Measurements from ENCODE around the gene PKP2.
A peak's percentile ranks its signal among the peaks of the same experiment; 100 is the strongest.

PKP2 gene

DNA sequence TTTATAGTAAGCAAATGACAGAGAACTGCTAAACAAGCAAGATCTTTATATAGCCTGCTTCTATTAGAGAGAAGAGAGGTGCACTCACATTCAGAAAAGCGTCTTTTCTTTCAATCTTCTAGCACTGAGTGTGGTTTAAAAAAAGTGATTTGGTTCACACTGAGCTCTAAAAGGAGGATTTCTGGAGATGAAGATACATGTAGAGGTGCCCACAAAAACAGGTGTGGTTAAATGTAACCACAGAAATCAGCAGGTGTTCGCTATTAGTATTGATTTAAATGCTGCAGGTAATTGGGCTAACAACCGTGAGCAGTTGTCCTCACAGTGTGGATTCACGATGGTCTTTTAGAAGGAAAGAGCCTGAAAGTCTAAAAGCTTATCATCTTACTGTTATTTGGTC, 10.7 kb downstream of the PKP2 start:
- H2BK120ac ChIP-seq (ENCODE audit: insufficient read depth, low read length, poor library complexity): no peak overlapping the region
- WGBS (ENCODE audit: extremely low coverage, insufficient coverage, insufficient read length): no CpG with 5 or more reads among the region's 4 CpGs

DNA sequence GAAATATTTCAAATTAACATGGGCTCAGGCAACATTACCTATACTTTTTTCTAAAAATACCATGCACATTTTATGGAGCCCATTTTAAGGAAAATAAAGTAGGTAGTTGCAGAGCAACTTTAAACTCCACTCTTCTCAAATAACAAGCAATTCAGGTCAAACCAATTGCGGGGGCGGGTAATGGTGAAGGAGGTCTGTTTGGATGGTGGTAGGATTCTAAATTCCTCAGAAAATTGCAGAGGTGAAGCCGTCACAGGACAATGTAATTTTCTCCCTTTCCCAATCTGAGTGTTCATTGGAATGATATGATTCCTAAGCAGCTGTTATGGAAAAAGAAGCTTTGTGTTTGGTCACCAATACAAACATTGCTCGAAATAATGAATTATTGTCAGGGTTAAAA, 11.6 kb downstream of the PKP2 start:
- H3K23ac ChIP-seq (ENCODE audit: low read length): no peak overlapping the region
- H3K14ac ChIP-seq (ENCODE audit: low read length): peak overlapping the region; percentile 67
- peaks cover 21% of the 10 kb centered on the region for H3K79me2 ChIP-seq (ENCODE audit: control insufficient read depth, insufficient read depth, low read length, poor library complexity)
- no peak overlapping the region for H3K9ac ChIP-seq (ENCODE audit: low read length)
- H2BK12ac ChIP-seq (ENCODE audit: low read length): no peak overlapping the region
- H3K36me3 ChIP-seq (ENCODE audit: control insufficient read depth in 1 of 2, insufficient read depth in 2 of 2, low read length in 2 of 2): peaks cover 2 to 7% of the 10 kb centered on the region in 2 experiments
- H3K4me2 ChIP-seq (ENCODE audit: low read length): no peak overlapping the region
- no peaks in the 10 kb centered on the region for H3K27me3 ChIP-seq (ENCODE audit: insufficient read depth, low read length)
- peak; percentile 67 to 68 for DNase-seq
- no peak overlapping the region for H2AFZ ChIP-seq (ENCODE audit: insufficient read depth, low read length, poor library complexity)
- H4K12ac ChIP-seq (ENCODE audit: low read depth, low read length): no peak overlapping the region
- H3K4me3 ChIP-seq (ENCODE audit: low read depth, low read length): no peak overlapping the region
- H3K4me1 ChIP-seq (ENCODE audit: control insufficient read depth in 1 of 2, insufficient read depth in 2 of 2, low read length in 2 of 2): peaks cover 27 to 31% of the 10 kb centered on the region in 2 experiments
- no peak overlapping the region for H3K18ac ChIP-seq (ENCODE audit: low read length)
- H3K9me3 ChIP-seq (ENCODE audit: insufficient read depth, low read depth, low read length): no peaks in the 10 kb centered on the region
- no peak overlapping the region for H2BK120ac ChIP-seq (ENCODE audit: insufficient read depth, low read length, poor library complexity)
- H2AK5ac ChIP-seq (ENCODE audit: low read length): no peak overlapping the region
- H2BK5ac ChIP-seq (ENCODE audit: low read depth, low read length, poor library complexity): peak overlapping the region; percentile 33
- no peak overlapping the region for H4K8ac ChIP-seq (ENCODE audit: low read depth, low read length)
- H4K91ac ChIP-seq (ENCODE audit: low read depth, low read length): no peak overlapping the region
- no peak overlapping the region for H3K4ac ChIP-seq (ENCODE audit: low read depth, low read length)
- WGBS (ENCODE audit: extremely low coverage, insufficient coverage, insufficient read length): no CpG with 5 or more reads among the region's 4 CpGs
- peaks cover 22% of the 10 kb centered on the region for H3K79me1 ChIP-seq (ENCODE audit: low read length)
- peak overlapping the region; percentile 72 for H3K27ac ChIP-seq (ENCODE audit: low read depth, low read length)

More for the DNA sequence above, 10.7 kb downstream of the PKP2 start:
- H4K12ac ChIP-seq (ENCODE audit: low read depth, low read length): no peak overlapping the region
- no peak overlapping the region for H2AK5ac ChIP-seq (ENCODE audit: low read length)
- no peak overlapping the region for H3K14ac ChIP-seq (ENCODE audit: low read length)
- no peak overlapping the region for H2AFZ ChIP-seq (ENCODE audit: insufficient read depth, low read length, poor library complexity)
- DNase-seq: no peak
- H4K91ac ChIP-seq (ENCODE audit: low read depth, low read length): no peak overlapping the region
- peaks cover 18% of the 10 kb centered on the region for H3K79me2 ChIP-seq (ENCODE audit: control insufficient read depth, insufficient read depth, low read length, poor library complexity)
- no peak overlapping the region for H2BK5ac ChIP-seq (ENCODE audit: low read depth, low read length, poor library complexity)
- no peak overlapping the region for H3K23ac ChIP-seq (ENCODE audit: low read length)
- H3K4ac ChIP-seq (ENCODE audit: low read depth, low read length): peak overlapping the region; percentile 83
- H3K4me1 ChIP-seq (ENCODE audit: control insufficient read depth in 1 of 2, insufficient read depth in 2 of 2, low read length in 2 of 2): peaks cover 21 to 26% of the 10 kb centered on the region in 2 experiments
- no peaks in the 10 kb centered on the region for H3K27me3 ChIP-seq (ENCODE audit: insufficient read depth, low read length)
- H3K9ac ChIP-seq (ENCODE audit: low read length): no peak overlapping the region
- no peak overlapping the region for H3K18ac ChIP-seq (ENCODE audit: low read length)
- peak overlapping the region; percentile 49 for H2BK12ac ChIP-seq (ENCODE audit: low read length)
- H4K8ac ChIP-seq (ENCODE audit: low read depth, low read length): no peak overlapping the region
- H3K4me3 ChIP-seq (ENCODE audit: low read depth, low read length): no peak overlapping the region
- no peak overlapping the region for H3K4me2 ChIP-seq (ENCODE audit: low read length)
- no peak overlapping the region for H3K27ac ChIP-seq (ENCODE audit: low read depth, low read length)
- H3K36me3 ChIP-seq (ENCODE audit: control insufficient read depth in 1 of 2, insufficient read depth in 2 of 2, low read length in 2 of 2): peaks cover 2 to 7% of the 10 kb centered on the region in 2 experiments
- H3K79me1 ChIP-seq (ENCODE audit: low read length): peaks cover 22% of the 10 kb centered on the region
- no peaks in the 10 kb centered on the region for H3K9me3 ChIP-seq (ENCODE audit: insufficient read depth, low read depth, low read length)

DNA sequence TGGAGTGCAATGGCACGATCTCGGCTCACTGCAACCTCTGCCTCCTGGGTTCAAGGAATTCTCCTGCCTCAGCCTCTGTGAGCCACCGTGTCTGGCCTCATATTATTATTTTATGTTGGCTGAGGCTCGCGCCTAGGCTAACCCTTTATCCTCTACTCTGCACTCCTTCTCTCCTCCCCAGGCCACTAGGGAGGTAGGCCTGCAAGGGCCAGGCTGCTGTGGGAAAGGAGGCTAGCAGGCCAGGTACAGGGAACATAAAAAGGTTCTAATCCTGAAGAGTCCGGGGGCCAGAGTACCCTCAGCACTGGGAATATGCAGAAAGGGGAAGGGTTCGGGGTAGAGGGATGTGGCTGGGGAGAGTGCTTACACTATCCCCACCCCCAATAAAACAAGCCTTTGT, 14.9 kb downstream of the PKP2 start:
- H4K12ac ChIP-seq (ENCODE audit: low read depth, low read length): peak overlapping the region; percentile 65
- H3K79me2 ChIP-seq (ENCODE audit: control insufficient read depth, insufficient read depth, low read length, poor library complexity): peaks cover 16% of the 10 kb centered on the region
- peak overlapping the region; percentile 87 for H2BK120ac ChIP-seq (ENCODE audit: insufficient read depth, low read length, poor library complexity)

DNA sequence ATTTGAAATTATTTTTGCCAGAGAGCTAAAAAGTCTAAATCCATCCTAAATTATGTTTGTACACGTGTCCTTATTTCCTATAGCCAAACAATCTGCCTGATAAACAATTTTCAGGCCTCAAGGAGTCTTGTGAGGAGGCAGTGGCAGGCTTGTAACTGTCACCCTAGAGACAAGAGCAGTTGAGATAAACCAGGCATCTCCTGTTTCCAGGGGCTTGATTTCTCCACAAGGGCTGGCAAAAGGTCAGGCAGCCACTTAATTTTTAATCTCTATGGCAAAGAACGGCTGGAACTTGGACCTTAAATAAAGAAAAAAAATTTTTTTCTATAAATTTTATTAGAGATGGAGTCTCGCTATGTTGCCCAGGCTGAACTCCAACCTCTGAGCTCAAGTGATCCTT, 15.5 kb downstream of the PKP2 start:
- peaks cover 13 to 16% of the 10 kb centered on the region in 2 experiments for H3K36me3 ChIP-seq (ENCODE audit: control insufficient read depth in 1 of 2, insufficient read depth in 2 of 2, low read length in 2 of 2)
- H3K4me1 ChIP-seq (ENCODE audit: control insufficient read depth in 1 of 2, insufficient read depth in 2 of 2, low read length in 2 of 2): peaks cover 20 to 25% of the 10 kb centered on the region in 2 experiments
- DNase-seq: no peak
- peak overlapping the region; percentile 61 for H2BK5ac ChIP-seq (ENCODE audit: low read depth, low read length, poor library complexity)
- peak overlapping the region; percentile 28 for H4K91ac ChIP-seq (ENCODE audit: low read depth, low read length)
- H2BK12ac ChIP-seq (ENCODE audit: low read length): no peak overlapping the region
- no peak overlapping the region for H3K4me3 ChIP-seq (ENCODE audit: low read depth, low read length)
- no peak overlapping the region for H2AK5ac ChIP-seq (ENCODE audit: low read length)
- H3K4ac ChIP-seq (ENCODE audit: low read depth, low read length): no peak overlapping the region
- no peak overlapping the region for H3K23ac ChIP-seq (ENCODE audit: low read length)
- H3K9me3 ChIP-seq (ENCODE audit: insufficient read depth, low read depth, low read length): peaks cover 2% of the 10 kb centered on the region
- H2BK120ac ChIP-seq (ENCODE audit: insufficient read depth, low read length, poor library complexity): peak overlapping the region; percentile 63
- H3K27me3 ChIP-seq (ENCODE audit: insufficient read depth, low read length): no peaks in the 10 kb centered on the region
- peaks cover 15% of the 10 kb centered on the region for H3K79me2 ChIP-seq (ENCODE audit: control insufficient read depth, insufficient read depth, low read length, poor library complexity)
- no peak overlapping the region for H3K4me2 ChIP-seq (ENCODE audit: low read length)
- H2AFZ ChIP-seq (ENCODE audit: insufficient read depth, low read length, poor library complexity): no peak overlapping the region
- H3K79me1 ChIP-seq (ENCODE audit: low read length): peaks cover 13% of the 10 kb centered on the region
- peak overlapping the region; percentile 42 for H3K27ac ChIP-seq (ENCODE audit: low read depth, low read length)
- no peak overlapping the region for H4K12ac ChIP-seq (ENCODE audit: low read depth, low read length)
- no peak overlapping the region for H3K18ac ChIP-seq (ENCODE audit: low read length)
- no CpG with 5 or more reads among the region's 3 CpGs for WGBS (ENCODE audit: extremely low coverage, insufficient coverage, insufficient read length)
- H3K14ac ChIP-seq (ENCODE audit: low read length): no peak overlapping the region
- no peak overlapping the region for H4K8ac ChIP-seq (ENCODE audit: low read depth, low read length)
- H3K9ac ChIP-seq (ENCODE audit: low read length): no peak overlapping the region

More for the DNA sequence above, 14.9 kb downstream of the PKP2 start:
- no peak for DNase-seq
- Histone ChIP-seq H2BK12ac (ENCODE audit: low read length) (peak overlapping the region; percentile 97), H2BK5ac (ENCODE audit: low read depth, low read length, poor library complexity) (peak overlapping the region; percentile 61), H4K91ac (ENCODE audit: low read depth, low read length) (peak overlapping the region; percentile 55), H3K18ac (ENCODE audit: low read length) (peak overlapping the region; percentile 29), H2AK5ac (ENCODE audit: low read length) (peak overlapping the region; percentile 90), H3K36me3 (ENCODE audit: control insufficient read depth in 1 of 2, insufficient read depth in 2 of 2, low read length in 2 of 2) (peaks cover 9 to 12% of the 10 kb centered on the region in 2 experiments), H3K4me2 (ENCODE audit: low read length) (no peak overlapping the region), H4K8ac (ENCODE audit: low read depth, low read length) (peak overlapping the region; percentile 78), H3K79me1 (ENCODE audit: low read length) (peaks cover 13% of the 10 kb centered on the region), H3K23ac (ENCODE audit: low read length) (no peak overlapping the region), H3K4me1 (ENCODE audit: control insufficient read depth in 1 of 2, insufficient read depth in 2 of 2, low read length in 2 of 2) (peaks cover 20 to 25% of the 10 kb centered on the region in 2 experiments), H3K14ac (ENCODE audit: low read length) (peak overlapping the region; percentile 60), H3K4me3 (ENCODE audit: low read depth, low read length) (no peak overlapping the region), H3K9ac (ENCODE audit: low read length) (no peak overlapping the region), H2AFZ (ENCODE audit: insufficient read depth, low read length, poor library complexity) (peak overlapping the region; percentile 25), H3K27ac (ENCODE audit: low read depth, low read length) (peak overlapping the region; percentile 42), H3K9me3 (ENCODE audit: insufficient read depth, low read depth, low read length) (peaks cover 2% of the 10 kb centered on the region), H3K27me3 (ENCODE audit: insufficient read depth, low read length) (no peaks in the 10 kb centered on the region), H3K4ac (ENCODE audit: low read depth, low read length) (peak overlapping the region; percentile 76)
- WGBS (ENCODE audit: extremely low coverage, insufficient coverage, insufficient read length): no CpG with 5 or more reads among the region's 7 CpGs
